ENCODE results near the gene CAP1. TPM values are rescaled to one million over a fixed set of nuclear protein-coding genes. Genes with fewer than 3 reads are reported as not detected.
A peak's percentile ranks its signal among the peaks of the same experiment; 100 is the strongest.

Gene CAP1
- polyA plus RNA-seq, 2 of the 4 experiments (the other 2 are of a cell fraction), result 267 to 274 TPM

GRCh38 chr1:40042341-40042740, 1.8 kb downstream of the CAP1 start:
- Histone ChIP-seq H3K4me1 (peaks cover 31% of the 10 kb centered on the region), H3K27ac (no peak overlapping the region), H3K9me3 (no peaks in the 10 kb centered on the region), H3K4me2 (peak overlapping the region; percentile 99), H3K4me3 (peak overlapping the region; percentile 99; the same call in 1 of the 3 replicates)
- POLR2A ChIA-PET, result no interaction called here
- TF ChIP-seq EP300 (IDR thresholded peaks at IDR 0.05) (no peak), RCOR1 (IDR thresholded peaks at IDR 0.05; ENCODE audit: low read depth, low read length) (no peak), NFE2L2 (conservative IDR thresholded peaks at IDR 0.05; ENCODE audit: low read length) (no peak), PBX3 (IDR thresholded peaks at IDR 0.05) (no peak), PHF8 (IDR thresholded peaks at IDR 0.05; ENCODE audit: borderline replicate concordance, low read depth) (no peak), GATA3 (IDR thresholded peaks at IDR 0.05; ENCODE audit: borderline replicate concordance) (no peak), ELK1 (IDR thresholded peaks at IDR 0.05; ENCODE audit: low read depth, low read length) (no peak), ZFP36 (IDR thresholded peaks at IDR 0.05; ENCODE audit: borderline replicate concordance, partially characterized antibody) (no peak), MAZ (IDR thresholded peaks at IDR 0.05; ENCODE audit: borderline replicate concordance, low read depth, low read length) (no peak), CHD2 (IDR thresholded peaks at IDR 0.05; ENCODE audit: low read length, partially characterized antibody) (no peak), FOXS1 (CRISPR knock-in tag; IDR thresholded peaks at IDR 0.05) (no peak), RNF2 (IDR thresholded peaks at IDR 0.05; ENCODE audit: borderline replicate concordance, low read depth) (no peak), USF2 (IDR thresholded peaks at IDR 0.05) (no peak), BHLHE40 (IDR thresholded peaks at IDR 0.05; ENCODE audit: low read depth, low read length) (no peak), HES2 (IDR thresholded peaks at IDR 0.05) (no peak), JUN (IDR thresholded peaks at IDR 0.05) (no peak), SREBF2 (IDR thresholded peaks at IDR 0.05) (no peak), FOSL2 (IDR thresholded peaks at IDR 0.05) (no peak), FOSL2 (CRISPR knock-in tag; IDR thresholded peaks at IDR 0.05) (no peak), RARB (CRISPR knock-in tag; IDR thresholded peaks at IDR 0.05) (no peak)
- DNase-seq (ENCODE audit: low read depth in 1 of 2, low spot score in 1 of 2) (no peak), ATAC-seq (no peak), FAIRE-seq (no peak)
- CTCF ChIA-PET, result interaction anchor here (1.0 to 1.7 kb wide), 2 partner anchors 10 to 296 kb away, joined by 4 to 5 read pairs; no protein-coding TSS in a partner anchor
- WGBS (ENCODE audit: missing lambda C conversion rate), result 88% methylated on average over 4 of the region's 4 CpGs

- H3K4me1 ChIP-seq, result peaks cover 30% of the 10 kb centered on the region
- FAIRE-seq (no peak), DNase-seq (ENCODE audit: low read depth in 1 of 2, low spot score in 1 of 2) (no peak), ATAC-seq (no peak)
- 92% methylated on average over 3 of the region's 3 CpGs for WGBS (ENCODE audit: missing lambda C conversion rate)
- TF ChIP-seq CHD2 (IDR thresholded peaks at IDR 0.05; ENCODE audit: low read length, partially characterized antibody), result no peak
- TF ChIP-seq CBX2 (IDR thresholded peaks at IDR 0.05; ENCODE audit: borderline replicate concordance, low read depth), result no peak
- TF ChIP-seq CEBPB (IDR thresholded peaks at IDR 0.05), result no peak
- TF ChIP-seq ESRRA (IDR thresholded peaks at IDR 0.05; ENCODE audit: borderline replicate concordance, low read length), result no peak
- TF ChIP-seq NPAS2 (CRISPR knock-in tag; IDR thresholded peaks at IDR 0.05; ENCODE audit: borderline replicate concordance), result no peak
- no peak for TF ChIP-seq RARB (CRISPR knock-in tag; IDR thresholded peaks at IDR 0.05)
- no peak for TF ChIP-seq HOXB5 (CRISPR knock-in tag; IDR thresholded peaks at IDR 0.05)
- no peak for TF ChIP-seq MAFK (IDR thresholded peaks at IDR 0.05; ENCODE audit: partially characterized antibody)
- no peak for TF ChIP-seq ZC3H11A (IDR thresholded peaks at IDR 0.05)
- TF ChIP-seq KDM1A (IDR thresholded peaks at IDR 0.05; ENCODE audit: low read depth), result no peak
- no peak overlapping the region for H3K4me2 ChIP-seq
- ChIA-PET CTCF (interaction anchor here (1.2 to 1.7 kb wide), 2 partner anchors 12 to 24 kb away, joined by 3 to 5 read pairs; no protein-coding TSS in a partner anchor), POLR2A (no interaction called here)
- no peak overlapping the region for H3K27ac ChIP-seq
- H3K4me3 ChIP-seq, result no peak overlapping the region
- no peaks in the 10 kb centered on the region for H3K9me3 ChIP-seq
Observed at GRCh38 chr1:40044110-40044509, 3.6 kb downstream of the CAP1 start.
